Epithelial cell of esophagus (primary cell): ENCODE results near the gene LAPTM5.

Experiments
- DNase-seq: peaks from one replicate; pipeline ENCODE4 v3.0.0; 2010; ENCODE audit warnings: low read depth
- H3K4me3 ChIP-seq: 2 replicates; pipeline ENCODE4 v1.5.1; 2011; ENCODE audit warnings: mild to moderate bottlenecking, low read length, control low read depth
- TF ChIP-seq, protein P1 (sequence below): IDR thresholded peaks from 2 replicates; pipeline ENCODE4 v1.5.1; 2011; ENCODE audit warnings: low read depth, mild to moderate bottlenecking, low read length, control low read depth, inconsistent platforms; ENCODE audit not compliant: insufficient read depth; ENCODE audit errors: missing control alignments

Gene LAPTM5

DNA sequence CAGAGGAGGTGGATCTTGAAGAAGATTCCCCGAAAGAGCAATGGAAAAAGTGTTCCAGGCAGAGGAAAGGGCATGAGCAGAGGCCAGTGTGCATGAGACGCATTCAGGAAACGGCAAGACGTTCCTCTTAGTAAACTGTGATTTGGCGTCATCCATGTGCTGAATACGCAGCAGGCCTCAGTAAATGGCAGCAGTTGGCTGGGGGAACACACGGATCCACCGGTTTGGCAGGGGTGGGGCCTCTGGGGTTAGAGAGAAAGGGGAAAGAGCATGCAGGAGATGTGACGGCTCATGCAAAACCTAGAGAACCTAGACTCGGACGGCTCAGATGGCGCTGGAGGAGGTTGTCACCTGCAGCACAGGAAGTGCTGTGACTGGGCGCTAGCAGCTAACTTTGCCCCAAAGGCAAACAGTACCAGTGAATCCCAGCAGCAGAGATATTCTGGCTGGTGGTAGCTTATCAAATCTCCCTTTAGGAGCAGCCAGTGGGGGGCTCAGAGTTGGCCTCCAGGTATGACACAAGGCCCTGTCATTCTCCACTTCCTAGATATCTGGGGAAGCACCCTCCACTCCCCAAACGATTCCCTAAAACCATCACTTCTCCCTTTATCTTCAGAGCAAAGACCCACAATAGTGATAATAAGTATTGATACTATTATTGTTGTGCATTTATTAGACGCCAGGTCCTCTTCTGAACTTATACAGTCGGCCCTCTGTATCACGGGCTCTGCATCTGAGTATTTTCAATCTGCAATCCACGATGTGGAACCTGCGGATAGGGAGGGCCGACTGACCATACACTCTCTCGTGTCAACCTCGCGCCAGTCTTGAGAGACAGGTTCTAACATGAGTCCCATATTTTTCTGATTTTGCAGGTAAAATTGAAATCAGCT is 7.6 kb downstream of the LAPTM5 start:
- H3K4me3 ChIP-seq = no peak overlapping the region
- DNase-seq = no peak
- TF ChIP-seq, protein P1, sequence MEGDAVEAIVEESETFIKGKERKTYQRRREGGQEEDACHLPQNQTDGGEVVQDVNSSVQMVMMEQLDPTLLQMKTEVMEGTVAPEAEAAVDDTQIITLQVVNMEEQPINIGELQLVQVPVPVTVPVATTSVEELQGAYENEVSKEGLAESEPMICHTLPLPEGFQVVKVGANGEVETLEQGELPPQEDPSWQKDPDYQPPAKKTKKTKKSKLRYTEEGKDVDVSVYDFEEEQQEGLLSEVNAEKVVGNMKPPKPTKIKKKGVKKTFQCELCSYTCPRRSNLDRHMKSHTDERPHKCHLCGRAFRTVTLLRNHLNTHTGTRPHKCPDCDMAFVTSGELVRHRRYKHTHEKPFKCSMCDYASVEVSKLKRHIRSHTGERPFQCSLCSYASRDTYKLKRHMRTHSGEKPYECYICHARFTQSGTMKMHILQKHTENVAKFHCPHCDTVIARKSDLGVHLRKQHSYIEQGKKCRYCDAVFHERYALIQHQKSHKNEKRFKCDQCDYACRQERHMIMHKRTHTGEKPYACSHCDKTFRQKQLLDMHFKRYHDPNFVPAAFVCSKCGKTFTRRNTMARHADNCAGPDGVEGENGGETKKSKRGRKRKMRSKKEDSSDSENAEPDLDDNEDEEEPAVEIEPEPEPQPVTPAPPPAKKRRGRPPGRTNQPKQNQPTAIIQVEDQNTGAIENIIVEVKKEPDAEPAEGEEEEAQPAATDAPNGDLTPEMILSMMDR = no peak

DNA sequence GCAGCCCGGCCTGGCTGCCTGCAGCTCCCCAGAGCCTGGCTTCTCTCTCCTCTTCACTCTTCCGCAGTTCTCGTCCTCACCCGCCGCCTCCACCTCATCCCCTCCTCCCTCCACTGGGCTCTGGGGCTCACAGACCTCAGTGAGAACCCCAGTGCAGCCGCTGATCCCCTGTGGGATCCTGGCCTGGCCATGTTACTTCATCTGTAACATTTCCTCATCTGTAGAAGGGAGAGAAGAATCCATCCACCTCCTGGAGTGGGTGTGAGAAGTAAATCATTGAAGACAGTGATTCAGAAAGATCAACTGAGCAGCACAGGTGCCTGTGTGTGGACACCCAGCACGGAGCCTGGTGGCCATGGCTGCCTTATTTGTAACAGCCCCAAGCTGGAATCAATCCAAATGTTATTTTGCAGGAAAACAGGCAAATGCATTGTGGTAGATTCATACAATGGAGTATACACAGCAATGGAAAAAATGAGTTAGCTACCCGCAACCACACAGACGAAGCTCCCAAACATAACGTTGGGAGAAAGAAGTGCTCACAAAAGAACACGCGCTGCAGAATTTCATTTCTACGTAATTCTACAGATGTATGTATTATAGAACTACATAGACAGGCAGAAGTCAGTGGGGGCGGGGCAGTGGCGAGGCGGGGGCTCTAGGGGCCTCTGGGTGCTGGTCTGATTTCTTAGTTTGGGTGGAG is 8.7 kb downstream of the LAPTM5 start:
- TF ChIP-seq, protein P1 = no peak
- no peak overlapping the region for H3K4me3 ChIP-seq
- peak; percentile 8 for DNase-seq

DNA sequence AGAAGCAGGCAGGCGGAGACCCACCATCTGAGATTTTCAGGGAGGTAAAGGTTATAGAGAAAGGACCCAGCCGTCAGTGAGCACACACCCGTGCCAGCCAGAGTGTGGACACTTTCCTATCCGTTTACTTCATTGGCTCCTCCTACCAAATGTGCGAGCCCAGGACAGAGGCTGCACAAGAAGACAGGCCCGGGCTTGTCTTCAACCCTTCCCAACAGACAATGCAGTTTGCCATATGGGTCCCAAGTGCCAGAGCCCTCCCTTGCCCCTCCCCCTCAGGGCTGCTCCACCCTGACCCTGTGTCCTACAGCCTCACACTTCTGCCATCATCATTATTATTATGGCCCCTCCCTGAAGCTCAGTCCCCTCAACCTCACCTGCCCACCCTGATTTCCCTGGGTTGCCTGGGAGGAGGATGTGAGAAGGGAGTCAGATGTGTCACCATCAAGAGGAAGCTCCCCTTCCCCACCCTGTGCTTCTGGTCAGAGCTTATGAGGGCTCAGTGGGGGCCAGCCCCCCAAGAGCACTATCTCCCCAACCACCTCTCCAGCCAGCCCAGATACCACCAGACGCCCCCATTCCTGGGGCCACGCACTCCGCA is 9.4 kb downstream of the LAPTM5 start:
- H3K4me3 ChIP-seq = no peak overlapping the region
- peak; percentile 89 for DNase-seq
- TF ChIP-seq, protein P1 = no peak

DNA sequence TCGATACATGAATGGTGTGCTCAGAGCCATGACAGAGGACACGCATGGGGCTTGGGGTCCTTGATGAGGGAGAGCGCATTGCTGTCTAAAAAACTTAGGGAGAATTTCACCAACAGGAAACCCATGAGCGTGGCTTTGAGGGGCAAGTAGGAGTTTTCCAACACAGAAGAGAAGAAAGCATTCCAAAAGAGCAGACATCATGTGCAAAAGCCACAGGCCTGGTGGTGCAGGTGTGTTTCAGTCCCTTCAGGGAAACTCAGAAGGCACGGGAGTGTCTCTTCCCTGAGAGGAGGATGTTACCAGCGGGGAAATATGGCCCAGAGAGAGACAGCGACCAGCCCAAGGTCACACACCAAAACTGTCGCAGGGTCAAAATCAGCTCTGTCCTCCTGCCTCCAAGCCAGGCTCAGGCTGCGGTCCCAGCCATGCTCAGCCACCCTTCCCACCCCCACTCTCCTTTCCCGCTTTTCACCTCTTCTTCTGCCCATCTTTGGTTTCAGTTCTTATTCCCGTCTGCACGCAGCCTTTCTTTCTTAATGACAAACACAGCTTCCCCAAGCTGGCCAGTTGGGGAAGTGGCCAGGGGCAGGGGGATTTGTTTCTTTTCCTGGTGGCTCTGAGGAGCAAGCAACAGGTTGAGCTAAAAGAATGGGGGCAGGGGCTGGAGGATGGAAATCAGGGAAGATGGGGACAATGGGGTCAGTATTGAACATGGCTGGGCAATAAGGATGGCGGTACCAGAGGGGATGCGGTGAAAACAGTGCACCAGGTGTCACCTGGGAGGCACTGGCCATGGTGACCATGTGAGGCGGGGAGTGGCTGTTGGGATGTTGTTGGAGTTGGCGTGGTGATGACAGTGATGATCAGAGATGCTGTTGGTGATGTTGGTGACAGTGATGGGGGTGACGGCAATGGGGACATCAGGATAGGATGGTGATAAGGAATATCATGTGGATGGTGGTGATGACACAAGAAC is 10.3 kb downstream of the LAPTM5 start:
- TF ChIP-seq, protein P1 = no peak
- DNase-seq = no peak
- no peak overlapping the region for H3K4me3 ChIP-seq

DNA sequence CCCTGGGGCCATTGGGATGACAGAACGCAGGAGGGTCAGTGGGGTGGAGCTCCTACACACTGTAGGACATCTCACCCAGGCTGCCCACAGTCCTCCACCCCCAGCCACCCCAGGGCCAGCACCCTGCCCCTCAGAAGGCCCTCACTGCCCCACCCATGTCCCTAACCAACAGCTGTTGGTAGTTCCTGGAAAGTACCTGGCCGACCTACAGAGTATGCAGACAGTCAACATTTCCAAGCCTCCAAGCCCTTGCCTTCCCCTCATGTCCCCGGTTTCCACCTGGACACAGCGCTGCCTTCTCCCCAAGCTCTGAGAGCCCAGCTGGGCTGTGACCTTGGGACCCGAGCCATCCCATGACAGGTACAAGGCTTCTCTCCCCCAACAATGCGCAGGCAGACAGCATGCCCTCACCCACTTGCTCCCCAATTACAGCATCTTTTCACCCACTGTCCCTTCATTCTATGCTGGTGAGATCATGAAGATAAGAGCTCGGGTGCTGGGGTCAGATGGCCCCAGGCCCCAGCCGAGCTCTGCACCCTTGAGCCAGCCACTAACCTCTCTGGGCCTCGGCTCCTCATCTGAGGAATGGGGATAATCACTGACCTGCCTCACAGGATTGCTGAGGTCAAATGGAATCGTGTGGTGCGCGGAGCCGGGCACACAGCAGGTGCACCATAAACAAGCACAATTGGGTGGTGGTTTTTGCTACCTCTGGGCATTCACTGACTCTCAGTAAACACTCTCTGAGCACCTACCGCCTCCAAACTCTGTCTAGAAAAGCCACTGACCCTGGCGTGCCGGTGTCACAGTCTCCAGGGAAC is 11.2 kb downstream of the LAPTM5 start:
- TF ChIP-seq, protein P1 = no peak
- no peak for DNase-seq
- no peak overlapping the region for H3K4me3 ChIP-seq

DNA sequence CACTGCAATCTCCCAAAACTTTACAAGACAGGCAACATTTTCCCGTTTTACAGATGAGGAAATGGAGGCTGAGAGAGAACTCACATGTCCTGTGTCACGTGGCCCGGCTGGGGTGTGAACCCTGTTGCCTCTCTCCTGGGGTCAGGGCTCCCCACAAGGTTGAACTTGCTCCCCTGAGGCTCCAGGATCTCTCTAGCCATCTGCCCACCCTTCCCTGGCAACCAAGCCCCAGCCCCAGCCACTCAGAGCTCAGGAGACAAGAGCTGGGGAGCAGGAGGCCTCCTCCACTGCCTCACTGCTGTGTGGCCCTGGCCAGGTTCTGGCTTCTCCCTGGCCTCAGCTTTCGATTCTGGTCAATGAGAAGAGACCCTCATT is 11.8 kb downstream of the LAPTM5 start:
- H3K4me3 ChIP-seq = no peak overlapping the region
- TF ChIP-seq, protein P1 = no peak
- no peak for DNase-seq
